GM23338 (cell line): ENCODE results near the gene EPHB1. TPM values are rescaled to one million over a fixed set of nuclear protein-coding genes. Genes with fewer than 3 reads are reported as not detected.
A peak's percentile ranks its signal among the peaks of the same experiment; 100 is the strongest.

Experiments
- ATAC-seq: fragments of 200-7000 bp; cut with Tn5 transposase; 3 replicates; pipeline ENCODE4 v1.9.1; 2020
- DNase-seq: peaks from one replicate; pipeline ENCODE4 v3.0.0-alpha.2; 2015; ENCODE audit warnings: low spot score
- H2AFZ ChIP-seq: fragments of 200-600 bp; sonication (generic); 2 replicates; pipeline ENCODE4 v1.8.0; 2016; ENCODE audit warnings: antibody characterized with exemption, mild to moderate bottlenecking, moderate library complexity
- H3F3A ChIP-seq: fragments of 200-600 bp; sonication (generic); replicated peaks from 2 replicates; pipeline ENCODE4 v1.8.0; 2017; ENCODE audit warnings: antibody characterized with exemption, mixed run types, low read depth
- H3K27ac ChIP-seq: fragments of 200-600 bp; sonication (generic); 2 replicates; pipeline ENCODE4 v1.6.1; 2016; ENCODE audit warnings: low read depth
- H3K27me3 ChIP-seq: fragments of 200-600 bp; sonication (generic); 2 replicates; pipeline ENCODE4 v1.8.0; 2016; ENCODE audit warnings: mild to moderate bottlenecking, mixed run types, moderate library complexity; ENCODE audit not compliant: insufficient read depth
- H3K36me3 ChIP-seq: fragments of 200-600 bp; sonication (generic); 2 replicates; pipeline ENCODE4 v1.8.0; 2016; ENCODE audit warnings: mild to moderate bottlenecking; ENCODE audit not compliant: insufficient read depth
- H3K4me1 ChIP-seq: fragments of 200-600 bp; sonication (generic); 2 replicates; pipeline ENCODE4 v1.8.0; 2016; ENCODE audit warnings: mild to moderate bottlenecking, moderate library complexity; ENCODE audit not compliant: insufficient read depth
- H3K4me2 ChIP-seq: fragments of 200-600 bp; sonication (generic); 2 replicates; pipeline ENCODE4 v1.7.1; 2017; ENCODE audit warnings: mixed run types
- H3K4me3 ChIP-seq: fragments of 200-600 bp; sonication (generic); 2 replicates; pipeline ENCODE4 v1.6.1; 2016; ENCODE audit warnings: mixed run types
- H3K79me2 ChIP-seq: fragments of 200-600 bp; sonication (generic); replicated peaks from 2 replicates; pipeline ENCODE4 v1.8.0; 2017; ENCODE audit warnings: mild to moderate bottlenecking; ENCODE audit not compliant: insufficient read depth
- H3K9me2 ChIP-seq: fragments of 200-600 bp; sonication (generic); 2 replicates; pipeline ENCODE4 v1.8.0; 2017; ENCODE audit not compliant: insufficient read depth
- H4K20me1 ChIP-seq: fragments of 200-600 bp; sonication (generic); replicated peaks from 2 replicates; pipeline ENCODE4 v1.8.0; 2017; ENCODE audit warnings: mild to moderate bottlenecking; ENCODE audit not compliant: insufficient read depth
- H3K27ac Mint-ChIP-seq: 2 replicates; pipeline ENCODE4 v1.8.0; 2020; ENCODE audit warnings: inconsistent platforms, mild to moderate bottlenecking, moderate library complexity, mixed read lengths
- H3K27me3 Mint-ChIP-seq: 3 replicates; pipeline ENCODE4 v1.8.0; 2022; ENCODE audit warnings: low read depth, mild to moderate bottlenecking, moderate library complexity, mixed read lengths, inconsistent platforms; ENCODE audit not compliant: insufficient read depth, poor library complexity
- H3K36me3 Mint-ChIP-seq: 3 replicates; pipeline ENCODE4 v1.8.0; 2021; ENCODE audit warnings: low read depth, mild to moderate bottlenecking, inconsistent platforms, moderate library complexity, mixed read lengths
- H3K4me1 Mint-ChIP-seq: 3 replicates; pipeline ENCODE4 v1.8.0; 2020; ENCODE audit warnings: mild to moderate bottlenecking, inconsistent platforms, mixed read lengths
- H3K4me3 Mint-ChIP-seq: 3 replicates; pipeline ENCODE4 v1.8.0; 2021; ENCODE audit warnings: moderate library complexity, mild to moderate bottlenecking, inconsistent platforms, mixed read lengths
- H3K9me3 Mint-ChIP-seq: 3 replicates; pipeline ENCODE4 v1.8.0; 2020; ENCODE audit warnings: moderate library complexity, mild to moderate bottlenecking, inconsistent platforms, mixed read lengths
- CREB1 ChIP-seq: fragments of 250-450 bp; sonication (Bioruptor Pico); IDR thresholded peaks from 2 replicates; pipeline ENCODE4 v1.5.0; 2020; ENCODE audit warnings: low read depth, mild to moderate bottlenecking, moderate library complexity
- CTCF ChIP-seq, 2 experiments: fragments of 200-600 bp in 1 of 2; sonication (generic) in 1 of 2; conservative IDR thresholded peaks; 2 replicates each; pipeline versions ENCODE4 v1.5.1 to v1.6.1; 2016 to 2017; ENCODE audit warnings: antibody characterized with exemption in 2 of 2, low read depth in 2 of 2, mild to moderate bottlenecking in 2 of 2, moderate library complexity in 1 of 2
- POLR2AphosphoS5 ChIP-seq: IDR thresholded peaks from 2 replicates; pipeline ENCODE4 v1.6.1; 2016; ENCODE audit warnings: antibody characterized with exemption, low read depth
- STAT1 ChIP-seq: IDR thresholded peaks from one replicate; pipeline ENCODE4 v1.6.1; 2016; ENCODE audit warnings: antibody characterized with exemption; ENCODE audit not compliant: unreplicated experiment
- ZNF114 ChIP-seq: fragments of 250-450 bp; sonication (Bioruptor Pico); IDR thresholded peaks from 2 replicates; pipeline ENCODE4 v1.5.0; 2020; ENCODE audit warnings: mild to moderate bottlenecking, moderate library complexity
- ZNF331 ChIP-seq: fragments of 250-450 bp; sonication (Bioruptor Pico); IDR thresholded peaks from 2 replicates; pipeline ENCODE4 v1.5.0; 2020; ENCODE audit warnings: low read depth, mild to moderate bottlenecking, moderate library complexity
- polyA plus RNA-seq: library from polyadenylated mRNA; unstranded; fragments of >200 nt; fragmentation: Nextera tagmentation; extraction: Ambion mirVana; gene quantifications from 2 replicates; pipeline ENCODE4 v1.2.1, GENCODE V29; 2016
- total RNA-seq: library from RNA; depleted of rRNA; stranded (reverse); fragments of >200 nt; shearing (Covaris generic); gene quantifications from 2 replicates; pipeline ENCODE4 v1.2.3, GENCODE V29; 2014
- TF ChIP-seq, protein P1 (sequence below): IDR thresholded peaks from one replicate; pipeline ENCODE4 v1.6.1; 2018; ENCODE audit warnings: antibody characterized with exemption; ENCODE audit not compliant: unreplicated experiment
- TF ChIP-seq, protein P2 (sequence below): IDR thresholded peaks from 2 replicates; pipeline ENCODE4 v1.6.1; 2016; ENCODE audit warnings: antibody characterized with exemption

The EPHB1 gene
- total and polyA plus RNA-seq, 2 experiments from 2014 or later: 2.7 to 5.2 TPM

DNA sequence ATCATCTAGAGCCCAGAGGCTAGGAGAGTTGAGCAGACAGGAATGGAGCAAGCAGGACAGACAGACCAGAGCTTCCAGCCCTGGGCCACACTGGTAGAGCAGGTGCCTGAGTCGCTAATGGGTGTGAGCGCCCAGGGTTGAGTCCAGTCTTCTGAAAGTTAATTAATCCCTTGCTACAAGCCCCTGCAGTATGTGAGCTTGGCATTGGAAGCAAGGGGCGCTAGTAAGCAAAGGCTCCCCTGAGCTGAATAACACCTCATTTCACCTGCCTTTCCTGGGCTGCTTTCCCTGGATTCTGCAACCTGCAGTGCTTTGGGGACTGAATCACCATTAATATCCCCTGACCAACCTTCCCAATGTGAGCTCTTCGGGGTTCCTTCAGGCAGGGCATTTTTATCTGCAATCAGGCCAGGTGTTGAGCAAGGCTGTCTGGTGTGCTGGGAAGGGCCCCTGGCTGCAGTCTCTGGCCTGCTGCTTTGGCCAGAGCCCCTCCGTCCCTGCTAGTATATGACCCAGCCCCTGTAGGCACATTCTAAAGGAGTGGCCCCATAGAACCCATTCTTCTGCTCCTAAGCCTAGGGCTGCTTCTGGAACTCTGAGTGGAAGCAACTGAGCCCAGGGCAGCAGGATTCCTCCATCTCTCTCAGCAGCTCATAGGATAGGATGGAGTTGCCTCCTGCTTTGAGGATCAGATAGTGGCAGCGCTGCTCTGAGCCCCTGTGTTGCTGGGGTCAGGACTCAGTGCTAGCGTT is 45.1 kb upstream of the EPHB1 start:
- Histone ChIP-seq H3F3A (no peaks in the 10 kb centered on the region), H2AFZ (no peak overlapping the region), H3K4me2 (no peak overlapping the region), H3K27me3 (no peaks in the 10 kb centered on the region), H3K79me2 (no peaks in the 10 kb centered on the region), H3K9me2 (no peaks in the 10 kb centered on the region; the same call in 1 of the 2 replicates), H3K36me3 (no peaks in the 10 kb centered on the region), H3K4me3 (no peak overlapping the region), H3K4me1 (no peaks in the 10 kb centered on the region), H3K27ac (no peak overlapping the region), H4K20me1 (no peaks in the 10 kb centered on the region)
- Mint-ChIP-seq H3K27me3 (peaks cover 4% of the 10 kb centered on the region), H3K4me1 (no peaks in the 10 kb centered on the region; the same call in 2 of the 3 replicates), H3K4me3 (no peak overlapping the region), H3K36me3 (no peaks in the 10 kb centered on the region), H3K27ac (no peak overlapping the region), H3K9me3 (0 out of 3 replicates have a peak, but pooled peaks cover 3% of the 10 kb centered on the region)
- DNase-seq (peak; percentile 73), ATAC-seq (peak; percentile 96)
- TF ChIP-seq CREB1 (CRISPR knock-in tag) (no peak), ZNF331 (CRISPR knock-in tag) (no peak), ZNF114 (no peak), STAT1 (no peak), POLR2AphosphoS5 (no peak), CTCF (conservative IDR thresholded peaks at IDR 0.05; ENCODE audit: low read depth in 2 of 2) (peak; percentile 47 to 51)
- TF ChIP-seq, protein P1, sequence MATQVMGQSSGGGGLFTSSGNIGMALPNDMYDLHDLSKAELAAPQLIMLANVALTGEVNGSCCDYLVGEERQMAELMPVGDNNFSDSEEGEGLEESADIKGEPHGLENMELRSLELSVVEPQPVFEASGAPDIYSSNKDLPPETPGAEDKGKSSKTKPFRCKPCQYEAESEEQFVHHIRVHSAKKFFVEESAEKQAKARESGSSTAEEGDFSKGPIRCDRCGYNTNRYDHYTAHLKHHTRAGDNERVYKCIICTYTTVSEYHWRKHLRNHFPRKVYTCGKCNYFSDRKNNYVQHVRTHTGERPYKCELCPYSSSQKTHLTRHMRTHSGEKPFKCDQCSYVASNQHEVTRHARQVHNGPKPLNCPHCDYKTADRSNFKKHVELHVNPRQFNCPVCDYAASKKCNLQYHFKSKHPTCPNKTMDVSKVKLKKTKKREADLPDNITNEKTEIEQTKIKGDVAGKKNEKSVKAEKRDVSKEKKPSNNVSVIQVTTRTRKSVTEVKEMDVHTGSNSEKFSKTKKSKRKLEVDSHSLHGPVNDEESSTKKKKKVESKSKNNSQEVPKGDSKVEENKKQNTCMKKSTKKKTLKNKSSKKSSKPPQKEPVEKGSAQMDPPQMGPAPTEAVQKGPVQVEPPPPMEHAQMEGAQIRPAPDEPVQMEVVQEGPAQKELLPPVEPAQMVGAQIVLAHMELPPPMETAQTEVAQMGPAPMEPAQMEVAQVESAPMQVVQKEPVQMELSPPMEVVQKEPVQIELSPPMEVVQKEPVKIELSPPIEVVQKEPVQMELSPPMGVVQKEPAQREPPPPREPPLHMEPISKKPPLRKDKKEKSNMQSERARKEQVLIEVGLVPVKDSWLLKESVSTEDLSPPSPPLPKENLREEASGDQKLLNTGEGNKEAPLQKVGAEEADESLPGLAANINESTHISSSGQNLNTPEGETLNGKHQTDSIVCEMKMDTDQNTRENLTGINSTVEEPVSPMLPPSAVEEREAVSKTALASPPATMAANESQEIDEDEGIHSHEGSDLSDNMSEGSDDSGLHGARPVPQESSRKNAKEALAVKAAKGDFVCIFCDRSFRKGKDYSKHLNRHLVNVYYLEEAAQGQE: no peak
- TF ChIP-seq, protein P2, sequence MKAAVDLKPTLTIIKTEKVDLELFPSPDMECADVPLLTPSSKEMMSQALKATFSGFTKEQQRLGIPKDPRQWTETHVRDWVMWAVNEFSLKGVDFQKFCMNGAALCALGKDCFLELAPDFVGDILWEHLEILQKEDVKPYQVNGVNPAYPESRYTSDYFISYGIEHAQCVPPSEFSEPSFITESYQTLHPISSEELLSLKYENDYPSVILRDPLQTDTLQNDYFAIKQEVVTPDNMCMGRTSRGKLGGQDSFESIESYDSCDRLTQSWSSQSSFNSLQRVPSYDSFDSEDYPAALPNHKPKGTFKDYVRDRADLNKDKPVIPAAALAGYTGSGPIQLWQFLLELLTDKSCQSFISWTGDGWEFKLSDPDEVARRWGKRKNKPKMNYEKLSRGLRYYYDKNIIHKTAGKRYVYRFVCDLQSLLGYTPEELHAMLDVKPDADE: no peak
